ENCODE measurements around the gene EPS15.

- no peak for TF ChIP-seq SIN3A (IDR thresholded peaks at IDR 0.05; ENCODE audit: borderline replicate concordance, low read depth, low read length)
- no peak for TF ChIP-seq POLR2AphosphoS5 (IDR thresholded peaks at IDR 0.05; ENCODE audit: low read depth, low read length)
- no peak for TF ChIP-seq TAF1 (IDR thresholded peaks at IDR 0.05; ENCODE audit: borderline replicate concordance, low read depth, low read length)
- TF ChIP-seq, protein P1, sequence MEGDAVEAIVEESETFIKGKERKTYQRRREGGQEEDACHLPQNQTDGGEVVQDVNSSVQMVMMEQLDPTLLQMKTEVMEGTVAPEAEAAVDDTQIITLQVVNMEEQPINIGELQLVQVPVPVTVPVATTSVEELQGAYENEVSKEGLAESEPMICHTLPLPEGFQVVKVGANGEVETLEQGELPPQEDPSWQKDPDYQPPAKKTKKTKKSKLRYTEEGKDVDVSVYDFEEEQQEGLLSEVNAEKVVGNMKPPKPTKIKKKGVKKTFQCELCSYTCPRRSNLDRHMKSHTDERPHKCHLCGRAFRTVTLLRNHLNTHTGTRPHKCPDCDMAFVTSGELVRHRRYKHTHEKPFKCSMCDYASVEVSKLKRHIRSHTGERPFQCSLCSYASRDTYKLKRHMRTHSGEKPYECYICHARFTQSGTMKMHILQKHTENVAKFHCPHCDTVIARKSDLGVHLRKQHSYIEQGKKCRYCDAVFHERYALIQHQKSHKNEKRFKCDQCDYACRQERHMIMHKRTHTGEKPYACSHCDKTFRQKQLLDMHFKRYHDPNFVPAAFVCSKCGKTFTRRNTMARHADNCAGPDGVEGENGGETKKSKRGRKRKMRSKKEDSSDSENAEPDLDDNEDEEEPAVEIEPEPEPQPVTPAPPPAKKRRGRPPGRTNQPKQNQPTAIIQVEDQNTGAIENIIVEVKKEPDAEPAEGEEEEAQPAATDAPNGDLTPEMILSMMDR (IDR thresholded peaks at IDR 0.05), result no peak
- no peak for TF ChIP-seq TCF12 (IDR thresholded peaks at IDR 0.05)
- no peak for TF ChIP-seq EP300 (IDR thresholded peaks at IDR 0.05; ENCODE audit: borderline replicate concordance in 1 of 2, low read depth in 1 of 2, low read length in 1 of 2)
- TF ChIP-seq GABPA (IDR thresholded peaks at IDR 0.05; ENCODE audit: low read depth), result no peak
- TF ChIP-seq, protein P2, sequence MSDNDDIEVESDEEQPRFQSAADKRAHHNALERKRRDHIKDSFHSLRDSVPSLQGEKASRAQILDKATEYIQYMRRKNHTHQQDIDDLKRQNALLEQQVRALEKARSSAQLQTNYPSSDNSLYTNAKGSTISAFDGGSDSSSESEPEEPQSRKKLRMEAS (IDR thresholded peaks at IDR 0.05; ENCODE audit: low read depth), result no peak
- no peak for TF ChIP-seq ELF1 (IDR thresholded peaks at IDR 0.05)
These were observed 45.5 kb downstream of the EPS15 start for GRCh38 chr1:51473331-51474115.

Data from SK-N-SH (cell line).